Ishikawa (cell line): Measurements from ENCODE around the gene VPS26A.

Source experiments
- CEBPB ChIP-seq: IDR thresholded peaks from 2 replicates; pipeline ENCODE4 v1.6.1; 2012
- CREB1 ChIP-seq: IDR thresholded peaks from 2 replicates; pipeline ENCODE4 v1.6.1; 2012; ENCODE audit warnings: low read depth
- EGR1 ChIP-seq: IDR thresholded peaks from 2 replicates; pipeline ENCODE4 v1.6.1; 2012
- EP300 ChIP-seq: IDR thresholded peaks from 2 replicates; pipeline ENCODE4 v1.6.1; 2012; ENCODE audit warnings: borderline replicate concordance
- FOXM1 ChIP-seq: IDR thresholded peaks from 2 replicates; pipeline ENCODE4 v1.6.1; 2012; ENCODE audit warnings: low read depth, borderline replicate concordance
- MAX ChIP-seq: IDR thresholded peaks from 2 replicates; pipeline ENCODE4 v1.6.1; 2012
- NFIC ChIP-seq: IDR thresholded peaks from 2 replicates; pipeline ENCODE4 v1.6.1; 2012
- RAD21 ChIP-seq: IDR thresholded peaks from 2 replicates; pipeline ENCODE4 v1.6.1; 2012; ENCODE audit warnings: low read depth
- REST ChIP-seq: IDR thresholded peaks from 2 replicates; pipeline ENCODE4 v1.6.1; 2012; ENCODE audit warnings: low read depth, mild to moderate bottlenecking
- TAF1 ChIP-seq: IDR thresholded peaks from 2 replicates; pipeline ENCODE4 v1.6.1; 2012; ENCODE audit warnings: low read depth, mild to moderate bottlenecking
- TCF12 ChIP-seq: IDR thresholded peaks from 2 replicates; pipeline ENCODE4 v1.6.1; 2012; ENCODE audit warnings: low read depth
- TEAD4 ChIP-seq: IDR thresholded peaks from 2 replicates; pipeline ENCODE4 v1.6.1; 2012
- YY1 ChIP-seq: IDR thresholded peaks from 2 replicates; pipeline ENCODE4 v1.6.1; 2012; ENCODE audit warnings: low read depth
- ZBTB7A ChIP-seq: IDR thresholded peaks from 2 replicates; pipeline ENCODE4 v1.6.1; 2012; ENCODE audit warnings: low read depth
- TF ChIP-seq, protein P1 (sequence below): IDR thresholded peaks from 2 replicates; pipeline ENCODE4 v1.6.1; 2012

Gene VPS26A

DNA sequence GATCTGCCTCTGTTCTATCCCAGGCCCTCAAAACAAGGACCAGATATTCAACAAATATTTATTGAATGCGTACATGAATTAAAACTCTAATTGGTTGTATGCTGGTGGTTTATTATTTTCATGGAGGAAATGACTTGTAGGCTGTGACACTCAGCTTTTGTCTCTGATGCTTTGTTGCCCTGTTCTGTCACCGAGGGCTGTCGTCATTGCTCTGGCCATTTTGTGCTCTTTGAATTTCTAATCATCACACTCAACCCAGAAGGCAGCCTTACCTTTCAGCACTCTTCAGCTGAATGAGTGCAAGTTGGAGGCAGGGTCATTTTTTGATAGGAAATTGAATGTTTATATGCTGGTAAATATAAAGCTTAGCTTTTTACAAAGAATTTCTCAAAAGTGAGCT is 21.5 kb upstream of the VPS26A start:
- TF ChIP-seq TCF12 = no peak
- TF ChIP-seq, protein P1, sequence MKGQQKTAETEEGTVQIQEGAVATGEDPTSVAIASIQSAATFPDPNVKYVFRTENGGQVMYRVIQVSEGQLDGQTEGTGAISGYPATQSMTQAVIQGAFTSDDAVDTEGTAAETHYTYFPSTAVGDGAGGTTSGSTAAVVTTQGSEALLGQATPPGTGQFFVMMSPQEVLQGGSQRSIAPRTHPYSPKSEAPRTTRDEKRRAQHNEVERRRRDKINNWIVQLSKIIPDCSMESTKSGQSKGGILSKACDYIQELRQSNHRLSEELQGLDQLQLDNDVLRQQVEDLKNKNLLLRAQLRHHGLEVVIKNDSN = no peak
- no peak for TF ChIP-seq CEBPB
- no peak for TF ChIP-seq TAF1
- no peak for TF ChIP-seq ZBTB7A
- no peak for TF ChIP-seq RAD21
- TF ChIP-seq CREB1 = no peak
- no peak for TF ChIP-seq YY1
- TF ChIP-seq FOXM1 = no peak
- no peak for TF ChIP-seq REST
- TF ChIP-seq NFIC = no peak
- TF ChIP-seq EP300 = no peak
- TF ChIP-seq TEAD4 = no peak
- no peak for TF ChIP-seq EGR1
- no peak for TF ChIP-seq MAX

DNA sequence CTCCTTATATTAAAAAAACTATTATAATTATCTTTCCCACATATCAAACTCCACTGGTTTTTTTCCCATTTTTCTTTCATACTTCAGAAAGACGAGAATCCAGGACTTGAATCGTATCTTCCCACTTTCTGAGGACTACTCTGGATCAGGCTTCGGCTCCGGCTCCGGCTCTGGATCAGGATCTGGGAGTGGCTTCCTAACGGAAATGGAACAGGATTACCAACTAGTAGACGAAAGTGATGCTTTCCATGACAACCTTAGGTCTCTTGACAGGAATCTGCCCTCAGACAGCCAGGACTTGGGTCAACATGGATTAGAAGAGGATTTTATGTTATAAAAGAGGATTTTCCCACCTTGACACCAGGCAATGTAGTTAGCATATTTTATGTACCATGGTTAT is 20.2 kb upstream of the VPS26A start:
- TF ChIP-seq YY1 (no peak), REST (no peak), CREB1 (no peak), RAD21 (no peak), EGR1 (no peak), ZBTB7A (no peak), TEAD4 (no peak), NFIC (no peak), CEBPB (no peak), FOXM1 (no peak), TCF12 (no peak), MAX (no peak)
- TF ChIP-seq, protein P1 = no peak

DNA sequence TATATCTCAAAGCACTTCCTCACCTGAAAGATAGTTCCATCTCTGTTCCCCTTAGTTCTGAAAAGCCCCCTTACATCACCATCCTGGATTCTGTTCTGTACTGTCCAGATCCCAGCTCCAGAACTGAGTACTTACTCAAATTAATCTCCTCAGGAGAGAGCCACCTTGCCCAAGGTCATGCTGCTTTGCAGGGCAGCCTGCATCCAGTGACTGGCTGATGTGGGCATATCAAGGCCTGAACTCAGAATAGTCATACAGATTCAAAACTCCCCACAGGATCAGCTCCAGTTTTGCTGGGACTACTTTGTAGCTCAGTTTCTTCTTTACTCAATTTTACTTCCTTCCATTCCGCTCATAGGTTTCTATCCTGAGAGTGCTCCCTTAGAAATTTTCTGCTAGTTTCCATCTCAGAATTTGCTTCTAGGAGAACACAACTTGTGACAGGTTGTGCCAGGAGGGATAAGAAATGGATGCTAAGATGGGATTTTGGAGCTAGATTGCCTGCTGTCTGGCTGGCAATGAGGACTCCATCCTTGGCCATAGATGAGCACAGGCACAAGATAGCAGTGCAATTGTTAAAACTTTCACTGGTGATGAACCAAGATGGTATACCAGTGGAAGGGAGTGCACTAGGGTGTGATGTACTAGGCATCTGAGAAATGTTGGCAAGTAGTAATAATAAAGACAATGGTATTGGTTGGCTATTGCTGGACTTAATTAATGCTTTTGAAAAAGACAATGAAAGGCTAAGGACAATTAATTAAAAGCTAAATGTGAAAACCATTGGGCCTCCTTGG is 18.8 kb upstream of the VPS26A start:
- TF ChIP-seq CEBPB (no peak), EP300 (no peak), REST (no peak)

DNA sequence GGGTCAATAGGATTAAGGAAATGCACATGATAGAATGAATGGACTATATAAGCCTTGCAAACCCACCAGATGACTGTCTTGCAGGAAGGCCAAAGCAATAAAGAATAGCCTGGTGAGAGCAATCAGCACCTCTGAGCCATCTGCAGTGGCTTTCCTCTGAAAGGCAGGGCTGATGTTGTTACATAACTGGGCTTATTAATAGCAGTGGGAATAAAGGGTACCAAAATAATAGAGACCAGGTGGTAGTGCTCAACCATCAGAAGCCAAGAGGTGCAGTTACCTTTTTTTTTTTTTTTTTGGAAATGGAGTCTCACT is 16.8 kb upstream of the VPS26A start:
- TF ChIP-seq, protein P1 = no peak
- TF ChIP-seq RAD21 (no peak), REST (no peak), CREB1 (no peak), CEBPB (no peak), FOXM1 (no peak), EGR1 (no peak), TCF12 (no peak), ZBTB7A (no peak), TEAD4 (no peak), TAF1 (no peak), NFIC (no peak), MAX (no peak), YY1 (no peak)
